Epidermal melanocyte (primary cell): ENCODE measurements around the gene STARD7.
A peak's percentile ranks its signal among the peaks of the same experiment; 100 is the strongest.

ENCODE experiments used
- DNase-seq: peaks from one replicate; pipeline ENCODE4 v3.0.0; 2011; ENCODE audit warnings: low spot score; ENCODE audit not compliant: insufficient read length

Gene STARD7

DNA sequence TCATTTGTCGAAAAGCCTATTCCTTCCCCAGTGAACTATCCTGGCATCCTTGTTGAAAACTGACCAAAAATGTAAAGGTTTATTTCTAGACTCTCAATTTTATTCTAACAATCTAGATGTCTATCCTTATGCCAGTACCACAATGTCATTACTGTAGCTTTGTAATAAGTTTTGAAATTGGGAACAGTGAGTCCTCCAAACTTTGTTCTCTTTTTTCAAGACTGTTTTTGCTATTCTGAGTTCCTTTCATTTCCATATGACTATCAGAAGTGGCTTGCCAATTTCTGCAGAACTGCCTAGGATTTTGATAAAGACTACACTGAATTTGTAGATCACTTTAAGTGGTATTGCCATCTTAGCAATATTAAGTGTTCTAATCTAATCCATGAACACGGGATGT lies 9.7 kb downstream of the STARD7 start:
- no peak for DNase-seq

DNA sequence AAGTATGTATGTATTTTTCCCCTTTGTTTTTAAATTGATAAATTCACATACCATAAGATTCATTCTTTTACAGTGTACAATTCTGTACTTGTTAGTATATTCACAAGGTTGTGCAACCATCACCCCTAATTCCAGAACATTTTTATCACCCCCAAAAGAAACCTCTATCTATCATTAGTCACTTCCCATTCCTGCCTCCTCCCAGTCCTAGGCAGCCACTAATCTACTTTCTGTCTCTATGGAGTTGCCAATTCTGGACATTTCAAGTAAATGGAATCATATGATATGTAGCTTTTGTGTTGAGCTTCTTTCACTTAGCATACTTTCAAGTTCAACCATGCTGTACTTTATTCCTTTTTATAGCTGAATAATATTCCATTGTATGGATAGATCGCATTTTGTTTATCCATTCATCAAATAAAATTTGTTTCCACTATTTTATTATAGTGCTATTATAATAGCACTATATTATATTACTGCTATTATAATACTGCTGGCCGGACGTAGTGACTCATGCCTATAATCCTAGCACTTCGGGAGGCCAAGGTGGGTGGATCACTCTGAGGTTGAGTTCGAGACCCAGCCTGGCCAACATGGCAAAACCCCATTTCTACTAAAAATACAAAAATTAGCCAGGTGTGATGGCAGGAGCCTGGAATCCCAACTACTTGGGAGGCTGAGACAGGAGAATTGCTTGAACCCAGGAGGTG lies 10.9 kb downstream of the STARD7 start:
- DNase-seq, result no peak

DNA sequence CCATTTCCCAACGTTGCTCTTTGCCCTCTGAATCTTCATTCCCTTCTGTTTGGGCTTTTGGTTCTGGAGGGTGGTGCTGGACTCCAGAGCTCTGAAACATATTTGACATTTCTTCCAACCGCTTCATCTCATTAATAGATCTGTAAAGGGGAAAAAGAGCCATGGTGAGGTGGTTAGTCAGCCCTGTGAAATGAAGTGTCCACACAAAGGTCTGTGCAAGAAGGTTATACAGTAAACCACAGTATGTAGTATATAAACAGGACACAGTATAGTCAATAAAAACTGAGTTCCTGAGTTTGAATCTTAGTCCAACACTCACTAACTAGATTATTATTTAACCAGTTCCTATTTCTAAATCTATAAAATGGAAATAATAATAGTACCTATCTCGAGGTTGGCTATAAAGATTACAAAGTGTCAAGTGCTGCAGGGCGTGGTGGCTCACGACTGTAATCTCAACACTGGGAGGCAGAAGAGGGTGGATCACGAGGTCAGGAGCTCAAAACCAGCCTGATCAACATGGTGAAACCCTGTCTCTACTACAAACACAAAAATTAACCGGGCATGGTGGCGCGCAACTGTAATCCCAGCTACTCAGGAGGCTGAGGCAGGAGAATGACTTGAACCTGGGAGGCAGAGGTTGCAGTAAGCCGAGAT lies 13.1 kb downstream of the STARD7 start:
- DNase-seq, result no peak

DNA sequence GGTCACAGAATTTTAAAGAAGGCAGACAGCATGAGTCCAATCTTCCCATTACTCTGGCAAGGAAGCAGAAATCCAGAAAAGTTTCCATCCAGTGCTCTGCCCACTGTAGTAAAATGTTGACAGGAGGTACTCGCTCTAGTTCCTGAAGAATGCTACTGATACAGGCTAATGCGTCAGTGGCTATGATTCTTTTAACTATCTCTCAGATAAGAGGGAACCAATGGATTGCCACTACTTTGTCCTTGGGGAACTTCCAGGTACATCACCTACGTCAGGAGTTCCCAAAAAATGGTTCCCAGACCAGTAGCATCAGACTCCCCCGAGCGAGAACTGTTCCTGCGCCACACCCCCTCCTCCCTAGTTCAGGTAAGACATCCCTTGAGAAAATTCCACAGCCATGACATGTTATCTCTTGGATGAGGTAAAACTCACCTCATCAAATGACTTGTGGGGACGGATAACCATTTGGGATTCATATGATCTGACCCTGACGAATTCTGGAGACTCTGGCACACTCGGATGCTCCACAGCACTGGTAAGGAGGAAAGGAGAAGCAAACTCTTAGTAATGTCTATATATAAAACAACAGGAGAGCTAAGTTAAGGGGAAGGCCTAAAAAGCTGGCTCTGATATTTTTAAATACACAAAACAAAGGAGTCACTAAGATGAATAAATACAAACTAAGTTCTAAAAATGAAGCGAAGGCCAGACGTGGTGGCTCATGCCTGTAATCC lies 16.5 kb downstream of the STARD7 start:
- DNase-seq, result no peak

DNA sequence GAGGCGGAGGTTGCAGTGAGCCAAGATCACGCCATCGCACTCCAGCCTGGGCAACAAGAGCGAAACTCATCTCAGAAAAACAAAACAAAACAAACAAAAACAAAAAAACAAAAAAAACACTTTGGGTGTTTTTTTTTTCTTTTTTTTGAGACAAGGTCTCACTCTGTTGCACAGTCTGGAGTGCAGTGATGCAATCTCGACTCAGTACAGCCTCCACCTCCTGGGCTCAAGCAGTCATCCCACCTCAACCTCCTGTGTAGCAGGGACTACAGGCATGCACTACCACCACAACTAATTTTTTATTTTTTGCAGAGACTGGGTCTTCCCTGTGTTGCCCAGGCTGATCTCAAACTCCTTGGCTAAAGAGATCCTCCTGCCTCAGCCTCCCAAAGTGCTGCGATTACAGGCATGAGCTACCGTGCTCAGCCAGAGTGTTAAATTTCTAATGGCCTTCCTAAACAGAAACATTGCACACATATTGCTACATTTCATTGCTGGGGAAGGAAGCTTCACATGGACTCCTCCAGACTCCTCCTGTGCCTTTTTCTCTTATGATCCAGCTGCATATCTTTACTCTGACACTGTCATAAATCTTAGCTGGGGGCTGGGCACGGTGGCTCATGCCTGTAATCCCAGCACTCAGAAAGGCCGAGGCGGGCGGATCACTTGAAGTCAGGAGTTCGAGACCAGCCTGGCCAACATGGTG lies 19.7 kb downstream of the STARD7 start:
- DNase-seq, result no peak

DNA sequence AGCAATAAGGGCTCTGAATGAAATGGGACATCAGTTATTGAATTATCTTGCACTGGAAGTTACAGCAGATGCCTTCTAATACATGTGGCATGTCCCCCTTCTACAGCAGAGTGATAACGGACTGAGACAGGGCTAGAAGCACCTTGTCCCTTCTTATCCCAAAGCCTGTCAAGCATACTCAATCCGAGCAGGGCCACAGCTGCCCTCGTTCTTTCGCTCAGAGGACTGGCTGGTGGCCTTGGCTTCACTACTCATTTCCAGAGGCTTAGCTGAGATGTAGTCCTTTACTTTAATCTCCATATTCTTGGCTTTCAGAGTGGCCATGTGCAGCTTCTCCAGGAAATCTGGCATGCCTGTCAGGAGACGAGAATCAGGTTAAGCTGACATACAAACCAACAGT lies 22.1 kb downstream of the STARD7 start:
- DNase-seq, result no peak

DNA sequence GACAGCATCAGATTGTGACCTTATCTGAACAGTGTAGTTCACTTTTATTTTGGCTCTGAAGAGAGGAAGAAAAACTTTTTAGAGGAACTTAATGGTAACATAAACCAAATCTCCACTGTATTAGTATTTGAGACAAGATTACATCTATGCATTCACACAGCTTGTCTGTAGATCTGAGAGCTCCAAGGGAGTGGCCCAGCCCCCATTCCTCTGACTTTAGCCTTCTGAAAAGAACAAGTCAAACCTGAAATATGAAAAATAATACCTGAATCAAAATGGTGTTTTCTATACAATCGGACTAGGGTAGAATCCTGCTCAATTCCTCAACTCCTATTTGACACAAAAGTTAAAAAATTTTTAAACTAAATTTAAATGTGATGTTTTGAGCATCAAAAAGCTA lies 23.1 kb downstream of the STARD7 start:
- DNase-seq, result no peak

DNA sequence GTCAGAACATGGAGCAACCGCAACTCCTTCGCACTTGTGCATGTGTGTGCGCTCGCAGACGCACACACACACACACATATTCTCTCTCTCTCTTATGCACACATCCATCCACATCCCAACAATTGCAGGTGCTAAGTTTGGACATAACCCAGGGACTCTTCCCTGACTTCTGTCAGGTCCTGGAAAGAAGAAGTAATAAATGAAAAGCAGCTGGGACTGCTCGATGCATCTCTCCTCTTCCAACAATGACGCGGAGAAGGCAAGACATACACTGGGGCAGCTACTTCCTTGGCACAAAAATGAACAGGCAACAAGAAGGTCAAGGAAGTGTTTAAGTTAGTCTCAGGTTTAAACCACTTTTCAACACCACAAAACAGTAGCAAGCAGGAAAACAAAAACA lies 23.6 kb downstream of the STARD7 start:
- no peak for DNase-seq

DNA sequence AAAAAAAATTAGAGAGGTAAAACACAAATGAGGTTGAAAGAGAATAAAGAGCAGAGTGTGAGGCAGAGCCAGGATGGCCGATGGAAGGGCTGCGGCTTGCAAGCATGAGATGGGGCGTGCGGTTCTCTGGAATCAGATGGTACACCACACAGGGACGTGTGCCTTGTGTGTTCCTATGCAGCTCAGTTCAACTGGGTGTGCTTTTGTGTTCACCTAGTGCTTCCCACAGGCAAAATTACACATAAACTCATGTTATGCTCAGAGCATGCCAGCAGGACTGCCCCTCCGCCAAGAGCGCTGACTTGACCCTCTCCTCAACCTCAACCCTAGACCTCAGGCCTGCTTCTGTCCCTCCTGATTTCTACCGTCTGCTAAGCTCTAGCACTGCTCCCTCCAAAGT lies 24.4 kb downstream of the STARD7 start:
- DNase-seq, result no peak

DNA sequence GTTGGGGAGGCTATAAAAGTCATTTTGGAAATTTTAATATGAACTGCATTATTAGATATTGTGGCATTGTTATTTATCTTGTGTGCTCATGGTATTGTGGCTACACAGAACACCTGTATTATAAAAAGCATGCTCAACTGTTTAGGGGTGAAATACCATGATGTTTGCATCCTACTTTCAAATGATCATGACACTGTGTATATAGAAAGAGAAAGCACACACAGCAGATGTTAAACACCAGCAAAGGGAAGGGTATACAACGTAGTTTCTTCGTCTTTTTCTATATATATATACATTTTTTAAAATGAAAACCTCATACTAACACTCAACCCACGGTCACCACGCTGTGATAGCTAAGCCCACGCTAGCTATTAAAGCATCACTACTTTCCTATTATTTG lies 27.1 kb downstream of the STARD7 start:
- no peak for DNase-seq

DNA sequence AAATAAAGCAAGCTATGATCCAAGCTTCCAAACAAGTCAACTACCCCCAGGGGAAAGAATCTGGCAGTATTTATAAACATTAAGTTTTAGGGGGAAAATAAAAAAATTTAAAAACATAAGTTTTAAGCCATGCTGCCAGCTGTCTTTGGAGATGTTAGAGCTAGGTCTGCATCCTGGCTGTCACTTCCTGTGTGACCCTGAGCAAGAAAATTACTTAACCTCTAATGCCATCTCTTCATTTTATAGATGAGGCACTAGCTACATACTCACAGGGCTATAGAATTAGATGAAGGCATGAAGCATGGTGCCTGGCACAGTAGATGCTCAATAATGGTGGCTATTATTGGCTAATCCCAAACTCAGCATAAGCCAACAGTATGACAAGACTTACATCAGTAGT lies 28.1 kb downstream of the STARD7 start:
- no peak for DNase-seq

DNA sequence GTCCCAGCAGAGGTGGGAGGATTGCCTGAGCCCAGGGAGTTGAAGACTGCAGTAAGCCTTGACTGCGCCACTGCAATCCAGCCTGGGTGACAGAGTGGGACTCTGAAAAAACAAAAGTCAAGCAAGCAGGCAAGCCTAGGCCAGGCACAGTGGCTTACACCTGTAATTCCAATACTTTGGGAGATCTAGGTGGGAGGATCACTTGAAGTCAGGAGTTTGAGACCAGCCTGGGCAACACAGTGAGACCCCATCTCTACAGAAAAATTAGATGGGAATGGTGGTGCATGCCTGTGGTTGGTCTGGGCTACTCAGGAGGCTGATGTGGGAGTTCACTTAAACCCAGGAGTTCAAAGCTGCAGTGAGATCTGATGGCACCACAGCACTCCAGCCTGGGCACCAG lies 28.6 kb downstream of the STARD7 start:
- no peak for DNase-seq

DNA sequence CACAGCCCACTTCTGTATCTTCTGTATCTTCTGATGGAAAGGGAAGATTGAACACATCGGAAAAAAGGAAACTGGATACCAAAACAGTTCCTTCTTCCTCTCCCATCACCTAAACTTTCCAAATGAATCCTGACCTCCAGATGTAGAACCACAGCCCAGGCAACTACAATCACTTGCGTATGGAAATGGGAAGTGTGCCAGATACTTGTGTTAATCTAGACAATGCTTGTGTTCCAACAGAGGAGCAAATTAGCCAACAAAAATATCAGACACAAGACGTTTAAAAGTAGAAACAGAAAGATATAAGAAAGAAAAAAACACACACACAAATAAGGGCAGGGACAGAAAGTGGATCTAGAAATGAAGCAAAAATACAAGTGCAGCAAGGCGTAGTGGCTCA lies 32.0 kb downstream of the STARD7 start:
- DNase-seq, result no peak

DNA sequence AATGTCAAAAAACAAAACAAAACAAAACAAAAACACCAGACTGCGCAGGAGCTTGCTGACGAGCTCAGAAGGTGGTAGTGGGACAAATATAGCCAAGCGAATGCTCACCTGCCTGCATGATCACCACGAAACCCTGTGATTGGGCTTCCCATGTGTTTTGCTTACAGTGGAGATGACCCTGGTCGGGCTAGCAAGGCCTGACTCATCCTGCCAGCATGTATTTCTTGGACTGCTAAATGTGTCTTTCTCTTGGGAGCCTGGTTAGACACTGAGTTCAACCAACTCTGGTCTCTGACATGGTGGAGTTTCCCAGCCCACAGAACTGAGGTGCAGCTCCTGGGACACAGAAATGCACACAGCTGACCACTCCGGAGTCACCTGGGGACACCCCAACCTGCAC lies 32.7 kb downstream of the STARD7 start:
- DNase-seq, result no peak

DNA sequence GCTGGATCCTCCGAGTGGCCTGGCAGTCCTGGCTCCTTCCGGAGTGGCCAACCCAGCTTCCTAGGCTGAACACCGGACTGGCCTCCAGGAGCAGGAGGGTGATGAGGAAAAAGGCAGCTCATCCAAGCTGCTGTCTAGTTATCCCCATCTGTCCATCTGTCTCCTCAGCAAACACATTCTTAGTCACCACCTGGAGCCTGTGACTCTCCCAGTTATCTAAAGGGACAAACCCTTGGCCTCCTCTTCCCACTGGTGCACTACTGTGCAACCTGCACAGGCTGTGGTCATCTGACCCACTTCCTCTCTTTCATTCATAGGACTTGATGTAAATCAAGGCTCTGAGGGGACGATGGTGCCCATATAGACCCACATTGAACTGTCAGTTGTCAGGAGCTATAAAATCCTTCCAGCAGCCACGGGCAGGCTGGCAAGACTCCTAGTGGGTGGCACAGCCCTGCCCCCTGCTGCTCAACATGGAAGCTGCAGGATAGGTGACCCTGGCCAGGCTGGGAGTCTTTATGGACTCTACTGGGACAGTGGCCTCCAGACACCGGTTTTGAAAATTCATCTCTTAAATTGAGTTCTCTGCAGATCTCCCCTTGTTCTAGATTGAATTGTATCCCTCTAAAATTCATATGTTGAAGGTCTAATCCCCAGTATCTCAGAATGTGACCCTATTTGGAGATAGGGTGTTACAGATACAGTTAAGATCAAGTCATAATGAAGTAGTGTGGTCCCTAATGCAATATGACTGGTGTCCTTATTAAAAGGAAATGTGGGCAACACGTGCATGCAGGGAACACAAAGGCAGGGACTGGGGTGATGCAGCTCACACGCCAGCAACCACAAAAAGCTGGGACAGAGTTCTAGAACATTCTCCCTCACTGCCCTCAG lies 34.1 kb downstream of the STARD7 start:
- DNase-seq, result peak; percentile 73

DNA sequence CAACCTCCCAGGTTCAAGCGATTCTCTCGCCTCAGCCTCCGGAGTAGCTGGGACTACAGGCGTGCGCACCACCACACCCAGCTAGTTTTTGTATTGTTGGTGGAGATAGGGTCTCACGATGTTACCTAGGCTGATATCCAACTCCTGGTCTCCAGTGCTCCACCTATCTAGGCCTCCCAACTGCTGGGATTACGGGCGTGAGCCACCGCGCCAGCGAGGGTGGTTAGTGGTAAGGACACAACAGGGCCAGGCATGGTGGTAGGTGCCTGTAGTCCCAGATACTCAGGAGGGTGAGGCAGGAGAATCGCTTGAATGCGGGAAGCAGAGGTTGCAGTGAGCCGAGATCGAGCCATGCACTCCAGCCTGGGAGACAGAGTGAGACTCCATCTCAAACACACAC lies 36.8 kb downstream of the STARD7 start:
- DNase-seq, result no peak

DNA sequence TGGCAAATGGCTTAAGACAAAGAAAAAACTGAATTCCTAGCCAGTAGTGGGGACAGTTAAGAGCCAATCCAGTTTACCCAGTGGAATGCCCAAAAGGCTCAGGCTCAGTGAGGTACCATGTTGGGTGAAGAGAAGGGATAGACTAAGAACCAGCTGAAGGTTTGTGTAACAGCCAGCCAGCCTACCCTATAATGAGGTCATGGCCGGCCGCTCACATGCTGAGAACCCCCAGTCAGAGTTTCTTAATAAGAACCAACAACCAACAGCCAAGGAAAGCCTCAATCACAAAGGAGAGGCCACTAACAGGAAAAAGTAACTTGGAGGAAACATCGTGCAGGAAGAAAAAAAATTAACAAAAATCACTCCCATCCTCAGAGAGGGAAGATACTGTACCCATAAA lies 38.0 kb downstream of the STARD7 start:
- no peak for DNase-seq

DNA sequence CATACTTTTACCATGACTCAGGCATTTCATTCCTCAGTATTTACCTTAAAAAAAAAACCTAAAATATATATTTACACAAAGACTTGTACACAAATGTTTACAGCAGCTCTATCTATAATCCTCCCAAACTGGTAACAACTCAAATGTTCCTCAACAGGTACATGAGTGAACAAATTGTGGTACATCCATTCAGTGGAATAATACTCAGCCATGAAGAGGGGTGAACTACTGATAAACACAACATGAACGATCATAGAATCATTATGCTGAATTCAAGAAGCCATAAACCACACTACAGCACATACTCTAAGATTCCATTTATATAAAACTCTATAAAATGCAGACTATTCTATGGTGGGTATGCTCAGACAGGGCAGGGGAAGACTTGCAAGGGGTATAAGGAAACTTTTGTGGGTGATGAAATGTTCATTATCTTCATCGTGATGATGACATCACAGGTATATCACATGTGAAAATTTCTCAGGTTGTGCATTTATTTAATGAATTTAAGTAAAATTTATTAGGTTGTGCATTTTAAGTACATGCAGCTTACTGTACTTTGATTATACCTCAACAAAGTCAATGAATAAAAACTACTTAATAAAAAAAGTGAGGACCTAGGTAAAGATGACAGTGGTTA lies 38.6 kb downstream of the STARD7 start:
- no peak for DNase-seq

DNA sequence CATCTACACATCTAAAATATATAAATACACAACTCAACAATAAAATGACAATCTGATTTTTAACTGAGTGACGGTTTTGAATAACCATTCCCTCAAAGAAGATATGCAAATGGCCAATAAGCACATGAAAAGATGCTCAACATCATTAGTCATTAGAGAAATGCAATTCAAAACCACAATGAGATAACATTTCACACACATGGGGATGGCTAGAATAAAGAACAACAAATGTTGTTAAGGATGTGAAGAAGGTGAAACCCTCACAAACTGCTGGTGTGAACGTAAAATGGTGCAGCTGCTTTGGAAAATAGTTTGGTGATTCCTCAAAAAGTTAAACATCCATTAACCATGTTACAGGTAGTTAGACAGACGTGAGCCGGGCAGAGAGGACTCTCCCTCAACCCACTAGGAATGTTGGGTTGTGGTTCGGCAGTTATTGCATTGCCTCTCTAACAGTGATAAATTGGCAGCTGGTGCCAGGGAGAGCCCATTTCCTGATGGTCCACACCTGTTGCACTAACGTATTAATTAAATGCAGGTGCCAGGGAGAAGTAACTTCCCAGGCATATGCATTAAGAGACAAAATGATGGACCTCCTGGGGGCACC lies 41.1 kb downstream of the STARD7 start:
- no peak for DNase-seq
